Motor neuron (in vitro differentiated cells): ENCODE results near the gene CDH4. TPM values are rescaled to one million over a fixed set of nuclear protein-coding genes. Genes with fewer than 3 reads are reported as not detected.
"Not testable (repeated sequence)": the region's sequence is repeated elsewhere in the genome, so short reads cannot be mapped to it uniquely, and the experiment has no call there.

Experiments
- ATAC-seq, 8 experiments: fragments of 200-7000 bp; cut with Tn5 transposase; replicated peaks in 6 of 8; 2 replicates each; pipeline ENCODE4 v1.8.0; 2021; ENCODE audit warnings: mild to moderate bottlenecking in 8 of 8, moderate library complexity in 8 of 8
- H3K27ac ChIP-seq, 2 donors: fragments of 250-450 bp; sonication (Bioruptor Pico); 2 replicates each; pipeline ENCODE4 v1.9.0; 2021; ENCODE audit warnings: antibody characterized with exemption in 2 of 2, mild to moderate bottlenecking in 2 of 2, moderate library complexity in 1 of 2
- H3K4me1 ChIP-seq, 2 donors: fragments of 250-450 bp; sonication (Bioruptor Pico); replicated peaks in 1 of 2; 2 replicates each; pipeline ENCODE4 v1.6.1; 2021; ENCODE audit warnings: antibody characterized with exemption in 2 of 2, mild to moderate bottlenecking in 2 of 2, moderate library complexity in 1 of 2
- H3K4me3 ChIP-seq, 5 donors: fragments of 250-450 bp; sonication (Bioruptor Pico); 2 replicates each; pipeline ENCODE4 v1.9.0; 2021; ENCODE audit warnings: antibody characterized with exemption in 5 of 5, mild to moderate bottlenecking in 5 of 5, moderate library complexity in 4 of 5
- WGBS, 10 experiments: fragments of 450-650 bp; shearing (Covaris generic); methylation state at CpG; one replicate each; pipeline ENCODE4 v1.0.0; 2022; 5-methylcytosine and 5-hydroxymethylcytosine counted together
- in situ Hi-C, 9 experiments: fragments of 400-800 bp; cut with MboI; loops; one replicate each; pipeline ENCODE4 v1.15.0; 2021; ENCODE audit warnings: low sequenced_read_pairs in 9 of 9, low pct_unique_long_range_greater_than_20kb in 2 of 9; ENCODE audit not compliant: unreplicated experiment in 9 of 9
- total RNA-seq, 8 experiments: library from RNA; unstranded; fragments of 300-600 nt; gene quantifications; 2 replicates each; pipeline versions ENCODE4 v1.2.3 to v1.2.4, GENCODE V29; 2022

The CDH4 gene
- total RNA-seq, 8 experiments from 2014 or later, result 2.4 to 41.6 (median 12.9) TPM

- no peak overlapping the region for H3K4me3 ChIP-seq
- 60 to 100% (median 90%) methylated on average over 1 to 7 of the region's 10 CpGs; no CpG with 5 or more reads in 4 of the 10 experiments for WGBS, 10 experiments
- no peak for ATAC-seq
- no peak overlapping the region for H3K27ac ChIP-seq
- peaks cover 17 to 37% of the 10 kb centered on the region in 2 donors for H3K4me1 ChIP-seq
- in situ Hi-C loops, result no loop called here
Observed at GRCh38 chr20:61847420-61847748, 595.3 kb downstream of the CDH4 start.

DNA sequence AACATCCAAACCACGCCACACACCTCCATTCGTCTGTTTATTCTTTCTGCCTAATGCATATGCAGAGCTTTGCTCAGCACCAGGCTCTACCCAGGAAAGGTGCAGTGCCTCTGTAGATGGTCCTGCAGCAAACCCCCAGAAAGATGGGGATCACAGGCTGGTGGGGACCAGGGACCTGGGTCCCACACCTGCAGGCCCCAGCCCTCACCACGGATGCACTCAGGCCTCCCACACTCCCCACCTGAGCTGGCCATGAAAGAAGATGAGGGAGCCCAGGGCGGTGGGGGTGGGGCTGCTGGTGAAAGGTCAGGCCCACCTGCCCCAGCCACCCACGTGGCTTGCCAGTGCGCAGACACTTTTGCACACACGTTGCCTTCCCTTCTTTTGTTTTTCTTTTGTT is 595.9 kb downstream of the CDH4 start:
- ATAC-seq, result no peak
- Histone ChIP-seq H3K4me1 (peaks cover 17 to 37% of the 10 kb centered on the region in 2 donors), H3K27ac (no peak overlapping the region), H3K4me3 (no peak overlapping the region)
- WGBS, 10 experiments, result 0 to 100% (median 100%) methylated on average over 1 to 5 of the region's 7 CpGs; no CpG with 5 or more reads in 3 of the 10 experiments
- in situ Hi-C loops, result no loop called here

DNA sequence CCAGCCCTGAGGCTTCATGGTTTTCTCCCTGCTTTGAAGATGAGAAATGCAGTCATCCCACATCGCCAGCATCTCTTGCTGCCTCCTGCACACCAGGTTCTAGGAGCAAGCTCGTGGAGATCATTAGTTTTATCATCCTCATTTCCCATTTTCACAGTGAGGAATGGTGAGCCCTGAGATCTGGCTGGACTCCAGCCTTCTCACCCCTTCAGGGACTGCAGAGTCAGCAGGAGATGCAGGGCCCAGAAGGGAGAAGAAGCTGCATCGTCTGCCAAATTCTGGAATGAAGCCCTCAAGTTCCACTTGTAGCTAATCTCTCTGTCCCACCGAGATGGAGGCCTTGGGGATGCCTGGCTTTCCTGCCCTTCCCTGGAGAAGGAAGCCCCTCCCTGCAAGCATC is 596.8 kb downstream of the CDH4 start:
- in situ Hi-C loops, result no loop called here
- peaks cover 17 to 37% of the 10 kb centered on the region in 2 donors for H3K4me1 ChIP-seq
- ATAC-seq, result no peak
- no peak overlapping the region for H3K27ac ChIP-seq
- 67 to 100% (median 79%) methylated on average over 1 to 3 of the region's 4 CpGs; no CpG with 5 or more reads in 4 of the 10 experiments for WGBS, 10 experiments
- H3K4me3 ChIP-seq, result no peak overlapping the region

DNA sequence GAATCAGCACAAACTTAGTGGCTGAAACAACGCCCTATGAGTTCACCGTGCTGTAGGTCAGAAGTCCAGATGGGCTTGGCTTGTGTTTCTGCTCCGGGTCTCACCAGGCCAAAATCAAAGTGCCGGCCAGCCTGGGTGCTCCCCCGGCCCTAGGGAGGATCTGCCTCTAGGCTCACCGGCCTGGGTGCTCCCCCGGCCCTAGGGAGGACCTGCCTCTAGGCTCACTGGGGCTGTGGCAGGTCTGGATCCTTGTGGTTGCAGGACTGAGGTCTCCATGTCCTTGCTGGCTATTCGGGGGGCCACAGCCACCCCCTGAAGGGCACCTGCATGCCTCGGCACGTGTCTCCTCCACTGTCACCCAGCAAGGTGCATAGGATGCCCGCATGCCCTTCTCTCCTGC is 597.3 kb downstream of the CDH4 start:
- ATAC-seq, result no peak
- no peak overlapping the region for H3K27ac ChIP-seq
- peaks cover 15 to 33% of the 10 kb centered on the region in 2 donors for H3K4me1 ChIP-seq
- in situ Hi-C loops, result no loop called here
- WGBS, 10 experiments, result 0 to 90% (median 83%) methylated on average over 2 to 3 of the region's 11 CpGs; no CpG with 5 or more reads in 6 of the 10 experiments
- no peak overlapping the region for H3K4me3 ChIP-seq

DNA sequence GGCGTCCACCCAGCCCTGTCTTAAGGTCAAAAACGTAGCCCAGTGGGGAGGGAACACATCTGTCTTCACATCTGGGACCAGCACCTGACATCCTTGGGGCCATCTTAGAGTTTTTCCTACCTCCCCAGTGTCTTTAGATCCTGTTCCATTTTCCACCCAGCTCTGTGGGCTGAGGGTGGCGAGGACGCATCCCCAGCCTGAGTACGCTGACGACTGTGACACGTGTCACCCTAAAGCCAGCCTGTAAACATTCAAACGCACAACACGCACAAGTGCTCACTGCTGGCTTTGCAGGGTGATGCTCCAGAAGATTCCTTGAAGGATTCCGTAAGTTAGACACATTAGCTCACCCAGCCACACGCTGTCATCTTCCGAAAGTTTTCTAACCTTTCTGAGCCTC is 597.8 kb downstream of the CDH4 start:
- no peak for ATAC-seq
- Histone ChIP-seq H3K27ac (no peak overlapping the region), H3K4me1 (peaks cover 10 to 28% of the 10 kb centered on the region in 2 donors), H3K4me3 (no peak overlapping the region)
- in situ Hi-C loops, result no loop called here
- WGBS, 10 experiments, result 20 to 92% (median 82%) methylated on average over 1 to 10 of the region's 12 CpGs; no CpG with 5 or more reads in 4 of the 10 experiments

DNA sequence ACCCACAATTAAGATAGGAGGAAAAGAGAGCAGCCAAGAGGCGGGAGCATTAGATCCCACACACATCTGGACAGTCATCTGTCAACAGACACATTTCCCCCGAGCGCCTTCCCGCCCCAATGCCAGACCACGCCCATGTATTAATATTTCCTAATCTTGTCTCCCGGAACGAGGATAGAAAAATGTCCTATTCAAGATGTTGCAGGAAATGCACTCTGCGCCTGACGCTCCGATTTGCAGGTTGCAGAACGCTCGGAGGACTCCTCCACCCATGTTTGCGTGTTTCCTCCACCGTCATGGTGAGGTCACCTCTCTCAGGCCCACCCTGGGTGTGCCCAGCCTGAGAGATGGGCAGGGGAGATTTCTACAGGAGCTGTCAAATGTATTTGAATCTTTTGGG is 598.4 kb downstream of the CDH4 start:
- H3K4me3 ChIP-seq, result no peak overlapping the region
- no peak overlapping the region for H3K27ac ChIP-seq
- 4 to 100% (median 90%) methylated on average over 2 to 8 of the region's 14 CpGs; no CpG with 5 or more reads in 6 of the 10 experiments for WGBS, 10 experiments
- peaks cover 6 to 22% of the 10 kb centered on the region in 2 donors for H3K4me1 ChIP-seq
- in situ Hi-C loops, result no loop called here
- ATAC-seq, result peak in 4 of 8 experiments; percentile 8 to 92 (median 86)

GRCh38 chr20:61850926-61851900 is 599.2 kb downstream of the CDH4 start:
- Histone ChIP-seq H3K27ac (no peak overlapping the region), H3K4me3 (no peak overlapping the region), H3K4me1 (peaks cover 5 to 14% of the 10 kb centered on the region in 2 donors)
- in situ Hi-C loops, result no loop called here
- 18 to 94% (median 73%) methylated on average over 1 to 9 of the region's 32 CpGs; no CpG with 5 or more reads in 1 of the 10 experiments for WGBS, 10 experiments
- ATAC-seq, result peak; percentile 18 to 71 (median 59)

- H3K27ac ChIP-seq, result no peak overlapping the region
- in situ Hi-C loops, result no loop called here
- H3K4me1 ChIP-seq, result peaks cover 5 to 13% of the 10 kb centered on the region in 2 donors
- no peak overlapping the region for H3K4me3 ChIP-seq
- ATAC-seq, result no peak
- WGBS, 10 experiments, result 0 to 100% (median 94%) methylated on average over 1 to 10 of the region's 29 CpGs; no CpG with 5 or more reads in 5 of the 10 experiments
Observed at GRCh38 chr20:61852268-61853072, 600.4 kb downstream of the CDH4 start.

- no peak for ATAC-seq
Observed at GRCh38 chr20:61853073-61854005, 601.3 kb downstream of the CDH4 start.

DNA sequence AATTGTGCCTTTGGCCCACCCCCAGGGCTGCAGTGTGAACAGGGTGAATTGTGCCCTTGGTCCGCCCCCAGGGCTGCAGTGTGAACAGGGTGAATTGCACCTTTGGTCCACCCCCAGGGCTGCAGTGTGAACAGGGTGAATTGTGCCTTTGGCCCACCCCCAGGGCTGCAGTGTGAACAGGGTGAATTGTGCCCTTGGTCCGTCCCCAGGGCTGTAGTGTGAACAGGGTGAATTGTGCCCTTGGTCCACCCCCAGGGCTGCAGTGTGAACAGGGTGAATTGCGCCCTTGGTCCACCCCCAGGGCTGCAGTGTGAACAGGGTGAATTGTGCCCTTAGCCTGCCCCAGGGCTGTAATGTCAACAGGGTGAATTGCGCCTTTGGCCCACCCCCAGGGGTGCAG is 602.5 kb downstream of the CDH4 start:
- H3K27ac ChIP-seq, in situ Hi-C loops, H3K4me3 ChIP-seq, ATAC-seq: not testable (repeated sequence)
- no CpG with 5 or more reads among the region's 4 CpGs for WGBS, 10 experiments
- H3K4me1 ChIP-seq, result peaks cover 5 to 13% of the 10 kb centered on the region in 2 donors

More at GRCh38 chr20:61853073-61854005, 601.3 kb downstream of the CDH4 start:
- 0 to 100% (median 94%) methylated on average over 1 to 9 of the region's 24 CpGs; no CpG with 5 or more reads in 7 of the 10 experiments for WGBS, 10 experiments
- Histone ChIP-seq H3K4me3 (no peak overlapping the region), H3K27ac (no peak overlapping the region), H3K4me1 (peaks cover 5 to 13% of the 10 kb centered on the region in 2 donors)
- in situ Hi-C loops, result no loop called here

DNA sequence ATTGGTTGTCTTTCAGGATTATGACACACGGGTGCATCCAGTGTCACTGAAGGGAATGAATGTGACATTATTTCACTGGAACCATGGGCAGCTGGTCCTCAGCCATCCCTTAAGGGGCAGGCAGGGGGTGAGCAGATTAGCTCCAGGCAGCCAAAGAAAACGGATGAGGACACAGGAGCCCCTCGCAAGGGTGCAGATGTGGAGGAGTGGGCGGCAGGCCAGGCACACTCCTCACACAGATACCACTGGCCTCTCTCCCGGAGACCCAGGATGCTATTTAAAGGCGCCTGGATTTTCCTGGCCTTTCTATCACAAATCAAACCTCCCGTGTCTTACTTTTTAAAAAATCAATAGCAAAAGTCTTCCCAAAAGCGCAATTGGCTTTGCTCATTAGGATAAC is 603.2 kb downstream of the CDH4 start:
- ATAC-seq, result no peak
- H3K4me3 ChIP-seq, result no peak overlapping the region
- H3K27ac ChIP-seq, result no peak overlapping the region
- H3K4me1 ChIP-seq, result peaks cover 11 to 13% of the 10 kb centered on the region in 2 donors
- in situ Hi-C loops, result no loop called here
- WGBS, 10 experiments, result 0 to 84% (median 76%) methylated on average over 1 to 5 of the region's 8 CpGs; no CpG with 5 or more reads in 3 of the 10 experiments
